Measurements from ENCODE around the gene SNX1. TPM values are rescaled to one million over a fixed set of nuclear protein-coding genes. Genes with fewer than 3 reads are reported as not detected.

SNX1 gene
- total RNA-seq, 2 donors from 2014 or later: 54.5 to 63.0 TPM

DNA sequence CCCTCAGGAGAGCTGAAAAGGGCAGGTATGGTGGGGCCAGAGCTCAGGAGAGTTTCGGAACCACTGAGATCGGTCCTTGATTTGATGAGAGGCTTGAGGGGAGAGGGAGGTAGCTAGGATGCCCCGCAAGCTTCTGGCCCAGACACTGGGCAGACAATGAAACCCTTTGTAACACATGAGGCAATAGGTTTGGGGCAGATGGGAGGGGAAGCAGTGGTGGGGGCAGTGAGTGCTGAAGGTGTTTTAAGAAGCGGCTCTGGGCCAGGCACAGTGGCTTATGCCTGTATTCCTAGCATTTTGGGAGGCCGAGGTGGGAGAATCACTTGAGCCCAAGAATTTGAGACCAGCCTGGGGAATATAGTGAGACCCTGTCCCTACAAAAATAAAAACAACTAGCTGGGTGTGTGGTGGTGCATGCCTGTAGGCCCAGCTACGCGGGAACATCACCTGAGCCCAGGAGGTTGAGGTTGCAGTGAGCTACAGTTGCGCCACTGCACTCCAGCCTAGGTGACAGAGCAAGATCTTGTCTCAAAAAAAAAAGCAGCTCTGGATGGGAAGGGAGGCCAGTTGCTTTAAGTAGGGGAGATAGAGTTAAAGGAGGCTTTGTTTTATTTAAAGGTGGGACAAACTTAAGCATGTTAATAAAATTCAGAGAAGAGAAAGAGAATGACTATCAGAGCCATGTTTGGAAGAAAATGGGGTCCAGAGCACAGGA is 46.2 kb downstream of the SNX1 start:
- Mint-ChIP-seq H3K4me3 (no peak overlapping the region), H3K27me3 (ENCODE audit: insufficient read depth) (no peaks in the 10 kb centered on the region), H3K9me3 (no peaks in the 10 kb centered on the region), H3K4me1 (peaks cover 23% of the 10 kb centered on the region), H3K27ac (peak overlapping the region; percentile 30), H3K36me3 (ENCODE audit: low read depth) (peaks cover 13% of the 10 kb centered on the region)
- Histone ChIP-seq H3K27me3 (ENCODE audit: control insufficient read depth, insufficient read depth, low read length, poor library complexity, severe bottlenecking) (no peaks in the 10 kb centered on the region), H3K4me1 (ENCODE audit: control insufficient read depth, insufficient read depth, low read length) (peaks cover under 1% of the 10 kb centered on the region), H3K36me3 (ENCODE audit: control insufficient read depth, insufficient read depth, low read length) (peaks cover 4% of the 10 kb centered on the region), H3K4me3 (ENCODE audit: low read length) (no peak overlapping the region), H3K27ac (ENCODE audit: low read depth, low read length) (no peak overlapping the region), H3K9me3 (ENCODE audit: control insufficient read depth, low read length) (no peaks in the 10 kb centered on the region), H3K9ac (ENCODE audit: extremely low read depth, low read length, poor library complexity, severe bottlenecking) (no peak overlapping the region)
- peak; percentile 26 for DNase-seq
- TF ChIP-seq, protein P1, sequence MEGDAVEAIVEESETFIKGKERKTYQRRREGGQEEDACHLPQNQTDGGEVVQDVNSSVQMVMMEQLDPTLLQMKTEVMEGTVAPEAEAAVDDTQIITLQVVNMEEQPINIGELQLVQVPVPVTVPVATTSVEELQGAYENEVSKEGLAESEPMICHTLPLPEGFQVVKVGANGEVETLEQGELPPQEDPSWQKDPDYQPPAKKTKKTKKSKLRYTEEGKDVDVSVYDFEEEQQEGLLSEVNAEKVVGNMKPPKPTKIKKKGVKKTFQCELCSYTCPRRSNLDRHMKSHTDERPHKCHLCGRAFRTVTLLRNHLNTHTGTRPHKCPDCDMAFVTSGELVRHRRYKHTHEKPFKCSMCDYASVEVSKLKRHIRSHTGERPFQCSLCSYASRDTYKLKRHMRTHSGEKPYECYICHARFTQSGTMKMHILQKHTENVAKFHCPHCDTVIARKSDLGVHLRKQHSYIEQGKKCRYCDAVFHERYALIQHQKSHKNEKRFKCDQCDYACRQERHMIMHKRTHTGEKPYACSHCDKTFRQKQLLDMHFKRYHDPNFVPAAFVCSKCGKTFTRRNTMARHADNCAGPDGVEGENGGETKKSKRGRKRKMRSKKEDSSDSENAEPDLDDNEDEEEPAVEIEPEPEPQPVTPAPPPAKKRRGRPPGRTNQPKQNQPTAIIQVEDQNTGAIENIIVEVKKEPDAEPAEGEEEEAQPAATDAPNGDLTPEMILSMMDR (conservative IDR thresholded peaks at IDR 0.05): no peak
- WGBS, 2 experiments (ENCODE audit: insufficient coverage in 1 of 2, insufficient read length in 1 of 2): 93 to 98% methylated on average over 8 of the region's 8 CpGs

- H3K4me3 ChIP-seq (ENCODE audit: low read length): no peak overlapping the region
- H3K27ac ChIP-seq (ENCODE audit: low read depth, low read length): no peak overlapping the region
- H3K9ac ChIP-seq (ENCODE audit: extremely low read depth, low read length, poor library complexity, severe bottlenecking): no peak overlapping the region
- Mint-ChIP-seq H3K27me3 (ENCODE audit: insufficient read depth) (no peaks in the 10 kb centered on the region), H3K9me3 (no peaks in the 10 kb centered on the region), H3K4me3 (no peak overlapping the region), H3K4me1 (peaks cover 23% of the 10 kb centered on the region), H3K36me3 (ENCODE audit: low read depth) (peaks cover 7% of the 10 kb centered on the region), H3K27ac (no peak overlapping the region)
- 76 to 82% methylated on average over 6 of the region's 6 CpGs for WGBS, 2 experiments (ENCODE audit: insufficient coverage in 1 of 2, insufficient read length in 1 of 2)
- no peaks in the 10 kb centered on the region for H3K27me3 ChIP-seq (ENCODE audit: control insufficient read depth, insufficient read depth, low read length, poor library complexity, severe bottlenecking)
- peaks cover 6% of the 10 kb centered on the region for H3K4me1 ChIP-seq (ENCODE audit: control insufficient read depth, insufficient read depth, low read length)
- H3K36me3 ChIP-seq (ENCODE audit: control insufficient read depth, insufficient read depth, low read length): peaks cover 4% of the 10 kb centered on the region
- peak; percentile 68 for DNase-seq
- TF ChIP-seq, protein P1 (conservative IDR thresholded peaks at IDR 0.05): peak; percentile 67
- no peaks in the 10 kb centered on the region for H3K9me3 ChIP-seq (ENCODE audit: control insufficient read depth, low read length)
Measured at GRCh38 chr15:64143276-64143675, 47.5 kb downstream of the SNX1 start.

DNA sequence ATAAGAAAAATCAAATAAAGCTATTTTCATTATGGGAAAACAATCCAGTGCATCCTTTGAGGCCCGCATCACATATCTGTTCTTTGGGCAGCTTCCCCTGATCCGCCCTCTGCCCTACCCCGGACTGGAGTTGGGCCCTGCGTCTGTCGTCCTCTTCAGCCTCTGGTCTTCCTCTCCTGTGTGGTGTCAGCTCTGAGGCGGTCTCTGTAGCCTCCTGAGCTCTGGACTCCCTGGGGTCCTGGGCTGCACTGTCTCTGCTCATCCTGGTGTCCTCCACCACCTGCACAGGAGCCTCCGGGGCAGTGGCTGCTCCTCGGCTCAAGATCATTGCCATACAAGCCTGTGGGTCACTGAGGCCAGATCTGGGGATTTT is 48.4 kb downstream of the SNX1 start:
- no peak overlapping the region for H3K4me3 Mint-ChIP-seq

More for the DNA sequence above, 48.4 kb downstream of the SNX1 start:
- H3K36me3 ChIP-seq (ENCODE audit: control insufficient read depth, insufficient read depth, low read length): no peaks in the 10 kb centered on the region
- peaks cover 6% of the 10 kb centered on the region for H3K4me1 ChIP-seq (ENCODE audit: control insufficient read depth, insufficient read depth, low read length)
- peaks cover 7% of the 10 kb centered on the region for H3K36me3 Mint-ChIP-seq (ENCODE audit: low read depth)
- H3K9me3 ChIP-seq (ENCODE audit: control insufficient read depth, low read length): no peaks in the 10 kb centered on the region
- peaks cover 23% of the 10 kb centered on the region for H3K4me1 Mint-ChIP-seq
- peak overlapping the region; percentile 60 for H3K27ac ChIP-seq (ENCODE audit: low read depth, low read length)
- H3K27me3 Mint-ChIP-seq (ENCODE audit: insufficient read depth): no peaks in the 10 kb centered on the region
- TF ChIP-seq, protein P1 (conservative IDR thresholded peaks at IDR 0.05): no peak
- H3K9me3 Mint-ChIP-seq: no peaks in the 10 kb centered on the region
- 85 to 91% methylated on average over 8 of the region's 8 CpGs for WGBS, 2 experiments (ENCODE audit: insufficient coverage in 1 of 2, insufficient read length in 1 of 2)
- H3K27ac Mint-ChIP-seq: no peak overlapping the region
- no peaks in the 10 kb centered on the region for H3K27me3 ChIP-seq (ENCODE audit: control insufficient read depth, insufficient read depth, low read length, poor library complexity, severe bottlenecking)
- peak; percentile 31 for DNase-seq
- H3K9ac ChIP-seq (ENCODE audit: extremely low read depth, low read length, poor library complexity, severe bottlenecking): no peak overlapping the region
- H3K4me3 ChIP-seq (ENCODE audit: low read length): no peak overlapping the region
